ENCODE data around the gene ZMYND8. TPM values are rescaled to one million over a fixed set of nuclear protein-coding genes. Genes with fewer than 3 reads are reported as not detected.
"Not testable (repeated sequence)": the region's sequence is repeated elsewhere in the genome, so short reads cannot be mapped to it uniquely, and the experiment has no call there.

Gene ZMYND8
- total and polyA plus RNA-seq, 2 donors: 15.6 to 29.0 TPM

DNA sequence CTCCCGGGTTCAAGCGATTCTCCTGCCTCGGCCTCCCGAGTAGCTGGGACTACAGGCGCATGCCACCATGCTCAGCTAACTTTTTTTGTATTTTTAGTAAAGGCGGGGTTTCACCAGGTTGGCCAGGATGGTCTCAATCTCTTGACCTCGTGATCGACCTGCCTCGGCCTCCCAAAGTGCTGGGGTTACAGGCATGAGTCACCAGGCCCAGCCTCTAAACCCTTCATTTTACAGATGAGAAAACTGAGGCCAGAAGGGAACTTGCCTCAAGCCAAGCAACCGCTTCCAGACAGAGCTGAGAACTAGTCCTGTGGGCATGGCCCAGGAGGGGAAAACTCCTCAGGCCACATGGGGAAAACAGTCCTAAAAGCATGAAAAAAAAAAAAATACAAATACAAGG lies 47.1 kb downstream of the ZMYND8 start:
- WGBS: 95% methylated on average over 10 of the region's 10 CpGs
- no peaks in the 10 kb centered on the region for H3K4me1 ChIP-seq (ENCODE audit: insufficient read depth)
- H3K27ac ChIP-seq (ENCODE audit: low read depth): no peak overlapping the region
- DNase-seq (ENCODE audit: extremely low spot score): no peak
- no peaks in the 10 kb centered on the region for H3K36me3 ChIP-seq (ENCODE audit: insufficient read depth)
- H3K4me3 ChIP-seq (ENCODE audit: low read depth, low read length): no peak overlapping the region

GRCh38 chr20:47307569-47307968 lies 48.9 kb downstream of the ZMYND8 start:
- H3K36me3 ChIP-seq (ENCODE audit: insufficient read depth); DNase-seq (ENCODE audit: extremely low spot score); H3K4me1 ChIP-seq (ENCODE audit: insufficient read depth); H3K4me3 ChIP-seq (ENCODE audit: low read depth, low read length); H3K27ac ChIP-seq (ENCODE audit: low read depth): not testable (repeated sequence)
- WGBS: 97% methylated on average over 9 of the region's 9 CpGs

- Histone ChIP-seq H3K27ac (ENCODE audit: low read depth) (no peak overlapping the region), H3K36me3 (ENCODE audit: insufficient read depth) (no peaks in the 10 kb centered on the region), H3K4me1 (ENCODE audit: insufficient read depth) (no peaks in the 10 kb centered on the region), H3K4me3 (ENCODE audit: low read depth, low read length) (no peak overlapping the region)
- no peak for DNase-seq (ENCODE audit: extremely low spot score)
- 95% methylated on average over 7 of the region's 7 CpGs for WGBS
Observed at GRCh38 chr20:47306755-47307370, 49.6 kb downstream of the ZMYND8 start.

DNA sequence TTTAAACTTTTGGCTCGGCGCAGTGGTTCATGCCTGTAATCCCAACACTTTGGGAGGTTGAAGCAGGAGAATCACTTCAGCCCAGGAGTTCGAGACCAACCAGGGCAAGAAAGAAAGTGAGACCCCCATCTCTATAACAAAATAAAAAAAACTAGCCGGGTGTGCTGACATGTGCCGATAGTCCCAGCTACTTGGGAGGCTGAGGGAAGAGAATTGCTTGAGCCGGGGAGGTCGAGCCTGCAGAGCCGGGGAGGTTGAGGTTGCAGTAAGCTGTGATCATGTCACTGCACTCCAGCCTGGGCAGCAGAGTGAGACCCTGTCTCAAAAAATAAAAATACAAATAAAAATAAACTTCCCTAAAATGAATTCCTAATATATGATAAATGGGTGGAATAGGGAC lies 50.4 kb downstream of the ZMYND8 start:
- Histone ChIP-seq H3K36me3 (ENCODE audit: insufficient read depth) (no peaks in the 10 kb centered on the region), H3K4me3 (ENCODE audit: low read depth, low read length) (no peak overlapping the region), H3K4me1 (ENCODE audit: insufficient read depth) (no peaks in the 10 kb centered on the region), H3K27ac (ENCODE audit: low read depth) (no peak overlapping the region)
- WGBS: 95% methylated on average over 8 of the region's 8 CpGs
- no peak for DNase-seq (ENCODE audit: extremely low spot score)

DNA sequence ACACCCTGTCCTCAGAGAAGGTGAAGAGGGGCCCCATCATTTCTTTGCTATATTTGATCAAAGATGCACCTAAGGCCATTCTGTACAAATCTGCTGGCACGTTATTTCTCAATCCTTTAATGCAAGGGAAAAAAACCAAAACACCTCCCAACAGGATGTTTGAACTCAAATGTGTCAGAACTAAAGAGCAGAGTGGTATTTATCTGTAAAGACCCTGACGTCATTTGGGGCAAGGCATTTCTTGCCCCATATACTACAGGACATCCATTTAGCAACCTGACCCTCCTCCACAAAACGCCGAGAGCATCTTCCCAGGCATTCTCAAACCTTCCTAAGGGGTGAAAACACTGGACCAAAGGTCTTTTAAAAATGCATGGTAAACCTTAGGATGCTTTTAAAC lies 50.8 kb downstream of the ZMYND8 start:
- no peaks in the 10 kb centered on the region for H3K4me1 ChIP-seq (ENCODE audit: insufficient read depth)
- no peak overlapping the region for H3K27ac ChIP-seq (ENCODE audit: low read depth)
- no peak overlapping the region for H3K4me3 ChIP-seq (ENCODE audit: low read depth, low read length)
- no peaks in the 10 kb centered on the region for H3K36me3 ChIP-seq (ENCODE audit: insufficient read depth)
- no peak for DNase-seq (ENCODE audit: extremely low spot score)
- 85% methylated on average over 4 of the region's 4 CpGs for WGBS

GRCh38 chr20:47304287-47304686 lies 52.2 kb downstream of the ZMYND8 start:
- no peak for DNase-seq (ENCODE audit: extremely low spot score)
- H3K4me3 ChIP-seq (ENCODE audit: low read depth, low read length): no peak overlapping the region
- H3K27ac ChIP-seq (ENCODE audit: low read depth): no peak overlapping the region
- H3K4me1 ChIP-seq (ENCODE audit: insufficient read depth): no peaks in the 10 kb centered on the region
- H3K36me3 ChIP-seq (ENCODE audit: insufficient read depth): no peaks in the 10 kb centered on the region
- 22% methylated on average over 3 of the region's 3 CpGs for WGBS

- H3K4me3 ChIP-seq (ENCODE audit: low read depth, low read length): no peak overlapping the region
- H3K36me3 ChIP-seq (ENCODE audit: insufficient read depth): no peaks in the 10 kb centered on the region
- WGBS: 25% methylated on average over 2 of the region's 2 CpGs
- no peaks in the 10 kb centered on the region for H3K4me1 ChIP-seq (ENCODE audit: insufficient read depth)
- DNase-seq (ENCODE audit: extremely low spot score): no peak
- peak overlapping the region; percentile 45 for H3K27ac ChIP-seq (ENCODE audit: low read depth)
Observed at GRCh38 chr20:47303736-47304135, 52.8 kb downstream of the ZMYND8 start.

- Histone ChIP-seq H3K4me1 (ENCODE audit: insufficient read depth) (no peaks in the 10 kb centered on the region), H3K4me3 (ENCODE audit: low read depth, low read length) (no peak overlapping the region), H3K36me3 (ENCODE audit: insufficient read depth) (no peaks in the 10 kb centered on the region), H3K27ac (ENCODE audit: low read depth) (no peak overlapping the region)
- DNase-seq (ENCODE audit: extremely low spot score): no peak
- WGBS: 93% methylated on average over 4 of the region's 4 CpGs
Observed at GRCh38 chr20:47300071-47300470, 56.4 kb downstream of the ZMYND8 start.

GRCh38 chr20:47298624-47299023 lies 57.9 kb downstream of the ZMYND8 start:
- H3K27ac ChIP-seq (ENCODE audit: low read depth): no peak overlapping the region
- no peaks in the 10 kb centered on the region for H3K36me3 ChIP-seq (ENCODE audit: insufficient read depth)
- H3K4me1 ChIP-seq (ENCODE audit: insufficient read depth): no peaks in the 10 kb centered on the region
- 92% methylated on average over 8 of the region's 8 CpGs for WGBS
- DNase-seq (ENCODE audit: extremely low spot score): no peak
- no peak overlapping the region for H3K4me3 ChIP-seq (ENCODE audit: low read depth, low read length)

GRCh38 chr20:47297746-47298145 lies 58.8 kb downstream of the ZMYND8 start:
- DNase-seq (ENCODE audit: extremely low spot score): no peak
- Histone ChIP-seq H3K27ac (ENCODE audit: low read depth) (no peak overlapping the region), H3K4me3 (ENCODE audit: low read depth, low read length) (no peak overlapping the region), H3K4me1 (ENCODE audit: insufficient read depth) (no peaks in the 10 kb centered on the region), H3K36me3 (ENCODE audit: insufficient read depth) (peaks cover 2% of the 10 kb centered on the region)
- WGBS: 91% methylated on average over 4 of the region's 4 CpGs

- WGBS: 88% methylated on average over 6 of the region's 6 CpGs
- Histone ChIP-seq H3K27ac (ENCODE audit: low read depth) (no peak overlapping the region), H3K4me1 (ENCODE audit: insufficient read depth) (no peaks in the 10 kb centered on the region), H3K4me3 (ENCODE audit: low read depth, low read length) (no peak overlapping the region), H3K36me3 (ENCODE audit: insufficient read depth) (peaks cover 2% of the 10 kb centered on the region)
- DNase-seq (ENCODE audit: extremely low spot score): no peak
Observed at GRCh38 chr20:47296950-47297349, 59.5 kb downstream of the ZMYND8 start.

- no peak overlapping the region for H3K4me3 ChIP-seq (ENCODE audit: low read depth, low read length)
- H3K36me3 ChIP-seq (ENCODE audit: insufficient read depth): peaks cover 2% of the 10 kb centered on the region
- DNase-seq (ENCODE audit: extremely low spot score): no peak
- no peak overlapping the region for H3K27ac ChIP-seq (ENCODE audit: low read depth)
- no peaks in the 10 kb centered on the region for H3K4me1 ChIP-seq (ENCODE audit: insufficient read depth)
- 76% methylated on average over 6 of the region's 6 CpGs for WGBS
Observed at GRCh38 chr20:47295921-47296426, 60.5 kb downstream of the ZMYND8 start.

DNA sequence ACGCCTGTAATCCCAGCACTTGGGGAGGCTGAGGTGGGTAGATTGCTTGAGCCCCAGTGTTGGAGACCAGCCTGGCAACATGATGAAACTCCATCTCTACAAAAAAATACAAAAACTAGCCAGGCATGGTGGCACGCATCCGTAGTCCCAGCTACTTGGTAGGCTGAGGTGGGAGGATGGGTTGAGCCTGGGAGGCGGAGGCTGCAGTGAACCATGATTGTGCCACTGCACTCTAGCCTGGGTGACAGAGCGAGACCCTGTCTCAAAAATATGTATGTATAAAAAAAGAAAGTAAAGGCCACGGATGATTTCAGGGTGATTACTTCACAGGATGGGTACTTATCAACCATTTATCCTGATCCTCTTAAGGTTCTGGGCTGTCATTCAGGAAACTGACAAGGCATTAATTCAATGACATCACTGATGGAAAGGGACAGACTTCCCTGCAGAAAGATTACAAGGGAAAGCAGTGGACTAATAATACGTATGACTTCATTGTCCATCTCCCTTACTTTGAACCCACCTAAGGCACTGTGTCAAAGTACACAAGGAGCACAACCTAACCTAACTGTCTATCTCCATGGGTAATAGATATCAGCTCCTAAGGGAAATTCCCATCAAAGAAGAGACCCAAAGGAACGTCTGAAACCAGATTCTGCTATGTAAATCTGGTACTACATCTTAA lies 61.2 kb downstream of the ZMYND8 start:
- no peak overlapping the region for H3K4me3 ChIP-seq (ENCODE audit: low read depth, low read length)
- no peak for DNase-seq (ENCODE audit: extremely low spot score)
- no peak overlapping the region for H3K27ac ChIP-seq (ENCODE audit: low read depth)
- no peaks in the 10 kb centered on the region for H3K4me1 ChIP-seq (ENCODE audit: insufficient read depth)
- peaks cover 2% of the 10 kb centered on the region for H3K36me3 ChIP-seq (ENCODE audit: insufficient read depth)
- 91% methylated on average over 8 of the region's 8 CpGs for WGBS

- no peak for DNase-seq (ENCODE audit: extremely low spot score)
- H3K36me3 ChIP-seq (ENCODE audit: insufficient read depth): peaks cover 2% of the 10 kb centered on the region
- H3K4me1 ChIP-seq (ENCODE audit: insufficient read depth): no peaks in the 10 kb centered on the region
- H3K4me3 ChIP-seq (ENCODE audit: low read depth, low read length): no peak overlapping the region
- 77% methylated on average over 4 of the region's 4 CpGs for WGBS
- no peak overlapping the region for H3K27ac ChIP-seq (ENCODE audit: low read depth)
Observed at GRCh38 chr20:47293631-47294030, 62.9 kb downstream of the ZMYND8 start.

All from urinary bladder (tissue), 4 donors.